ENCODE results near the gene SCG3.

The SCG3 gene

GRCh38 chr15:51754267-51754666 is 73.0 kb downstream of the SCG3 start:
- FAIRE-seq (no peak), DNase-seq (ENCODE audit: insufficient read length, low spot score) (no peak)

- FAIRE-seq: no peak
- DNase-seq (ENCODE audit: insufficient read length, low spot score): no peak
These were observed 74.5 kb downstream of the SCG3 start for GRCh38 chr15:51755790-51756189.

GRCh38 chr15:51756482-51756881 is 75.2 kb downstream of the SCG3 start:
- no peak for FAIRE-seq
- no peak for DNase-seq (ENCODE audit: insufficient read length, low spot score)

GRCh38 chr15:51757450-51757849 is 76.1 kb downstream of the SCG3 start:
- DNase-seq (ENCODE audit: insufficient read length, low spot score) (no peak), FAIRE-seq (no peak)

GRCh38 chr15:51758645-51759044 is 77.3 kb downstream of the SCG3 start:
- FAIRE-seq: no peak
- no peak for DNase-seq (ENCODE audit: insufficient read length, low spot score)

GRCh38 chr15:51759557-51760070 is 78.3 kb downstream of the SCG3 start:
- FAIRE-seq (no peak), DNase-seq (ENCODE audit: insufficient read length, low spot score) (no peak)

- DNase-seq (ENCODE audit: insufficient read length, low spot score): no peak
- no peak for FAIRE-seq
These were observed 79.5 kb downstream of the SCG3 start for GRCh38 chr15:51760805-51761204.

- DNase-seq (ENCODE audit: insufficient read length, low spot score): no peak
- FAIRE-seq: no peak
These were observed 84.4 kb downstream of the SCG3 start for GRCh38 chr15:51765751-51766150.

- no peak for FAIRE-seq
- no peak for DNase-seq (ENCODE audit: insufficient read length, low spot score)
These were observed 85.0 kb downstream of the SCG3 start for GRCh38 chr15:51766341-51766740.

- no peak for FAIRE-seq
These were observed 86.7 kb downstream of the SCG3 start for GRCh38 chr15:51768018-51768417.

More at GRCh38 chr15:51768018-51768417, 86.7 kb downstream of the SCG3 start:
- DNase-seq (ENCODE audit: insufficient read length, low spot score): no peak
